Adrenal gland (tissue), 12 donors: Measurements from ENCODE around the gene STAT6. TPM values are rescaled to one million over a fixed set of nuclear protein-coding genes. Genes with fewer than 3 reads are reported as not detected.

Experiments
- DNase-seq, 7 donors: peaks; one replicate each; pipeline ENCODE4 v3.0.0-alpha.2; 2019 to 2020
- H3K27ac ChIP-seq, 5 donors: fragments of 200-600 bp; sonication (generic) in 4 of 5; 1 replicate in 3 of 5; 2 replicates in 2 of 5; pipeline versions ENCODE4 v1.5.1 to v1.8.0; 2016 to 2020; ENCODE audit warnings: mild to moderate bottlenecking in 1 of 5
- H3K27me3 ChIP-seq: fragments of 200-600 bp; 2 replicates; pipeline ENCODE4 v1.8.0; 2021
- H3K36me3 ChIP-seq, 2 donors: fragments of 200-600 bp; replicated peaks in 1 of 2; 1 replicate in 1 of 2; 2 replicates in 1 of 2; pipeline versions ENCODE4 v1.5.1 to v1.8.0; 2018 to 2022
- H3K4me1 ChIP-seq, 2 donors: fragments of 200-600 bp; replicated peaks in 1 of 2; 1 replicate in 1 of 2; 2 replicates in 1 of 2; pipeline versions ENCODE4 v1.5.1 to v1.8.0; 2018 to 2021
- H3K4me3 ChIP-seq, 4 donors: fragments of 200-600 bp; sonication (generic) in 3 of 4; one replicate each; pipeline ENCODE4 v1.5.1; 2016 to 2018
- H3K9me3 ChIP-seq, 3 donors: fragments of 200-600 bp; sonication (generic) in 1 of 3; replicated peaks in 1 of 3; 1 replicate in 2 of 3; 2 replicates in 1 of 3; pipeline versions ENCODE4 v1.5.1 to v1.8.0; 2016 to 2021
- CTCF ChIP-seq, 6 experiments: fragments of 450-650 bp in 4 of 6; fragments of 200-600 bp in 2 of 6; sonication (generic) in 1 of 6; IDR thresholded peaks; 1 replicate in 5 of 6; 2 replicates in 1 of 6; pipeline versions ENCODE4 v1.5.1 to v1.8.0; 2016 to 2021; ENCODE audit warnings: antibody characterized with exemption in 6 of 6, mild to moderate bottlenecking in 2 of 6, moderate library complexity in 1 of 6
- POLR2A ChIP-seq, 2 donors: fragments of 450-650 bp; IDR thresholded peaks; one replicate each; pipeline ENCODE4 v1.6.1; 2017; ENCODE audit warnings: antibody characterized with exemption in 2 of 2, mild to moderate bottlenecking in 2 of 2, moderate library complexity in 1 of 2
- WGBS, 4 donors: extraction: QIAGEN DNeasy Blood & Tissue Kit in 2 of 4; methylation state at CpG; one replicate each; pipeline versions ENCODE4 v1.1.5 to v1.1.7; 2013 to 2017; 5-methylcytosine and 5-hydroxymethylcytosine counted together
- intact Hi-C, 2 donors: fragments of 100-400 bp; cut with DNase I; formaldehyde crosslinking; loops; one replicate each; pipeline versions ENCODE4 v1.14.1 to v1.15.0; 2022 to 2023
- polyA plus RNA-seq, 3 donors: library from polyadenylated mRNA; stranded (reverse); fragments of 200-250 nt in 2 of 3; fragments of 350-450 nt in 1 of 3; fragmentation: Illumina TruSeq in 1 of 3; extraction: RNeasy Lipid Tissue Mini Kit (QIAGEN cat#74804) in 1 of 3; gene quantifications; one replicate each; pipeline ENCODE4 v1.2.3, GENCODE V29; 2013 to 2014
- total RNA-seq, 9 donors: library from RNA; depleted of rRNA in 4 of 9; stranded (reverse); fragments of >200 nt in 4 of 9; fragments of 120-200 nt in 1 of 9; fragmentation: NEBNext Ultra II Directional in 1 of 9; extraction: Animal tissue kit (Norgen Biotek cat#: 25700) in 1 of 9; gene quantifications; one replicate each; pipeline versions ENCODE4 v1.1.0 to v1.2.4, GENCODE V29; 2013 to 2023
- donor health status: healthy with polysubstance abuse.
- donor health status: Bipolar disorder and iron deficiency.
- donor health status: DM: yes; HTN: yes; CAD: no.
- donor health status: DM: no; HTN: no; CAD: no.
- donor health status: DM: no; HTN: no; CAD: no.
- donor health status: DM: yes; HTN: yes; CAD: no.

The STAT6 gene
- total and polyA plus RNA-seq, 12 donors = 71.9 to 321 (median 155) TPM

- peaks cover 32 to 79% of the 10 kb centered on the region in 2 donors for H3K4me1 ChIP-seq
- H3K36me3 ChIP-seq = peaks cover 0 to 21% of the 10 kb centered on the region in 2 donors
- TF ChIP-seq POLR2A (IDR thresholded peaks at IDR 0.05) (no peak), CTCF (IDR thresholded peaks at IDR 0.05) (no peak)
- peak overlapping the region; percentile 42 to 88 (median 64) for H3K27ac ChIP-seq
- peak in 2 of 7 donors; percentile 58 to 65 for DNase-seq
- no peak overlapping the region for H3K4me3 ChIP-seq
- H3K27me3 ChIP-seq = no peaks in the 10 kb centered on the region
- WGBS, 4 donors = 61 to 72% (median 68%) methylated on average over 14 to 17 of the region's 17 CpGs
- intact Hi-C loops = no loop called here
- no peaks in the 10 kb centered on the region for H3K9me3 ChIP-seq
Observed at GRCh38 chr12:57151741-57152630, 40.8 kb upstream of the STAT6 start.

- H3K4me1 ChIP-seq = peaks cover 32 to 92% of the 10 kb centered on the region in 2 donors
- H3K4me3 ChIP-seq = no peak overlapping the region
- no peak for DNase-seq
- peak overlapping the region in 4 of 5 donors; percentile 15 to 84 (median 42) for H3K27ac ChIP-seq
- H3K27me3 ChIP-seq = no peaks in the 10 kb centered on the region
- peaks cover 0 to 23% of the 10 kb centered on the region in 2 donors for H3K36me3 ChIP-seq
- no peaks in the 10 kb centered on the region for H3K9me3 ChIP-seq
- WGBS, 4 donors = 86 to 94% (median 89%) methylated on average over 4 to 6 of the region's 6 CpGs
- intact Hi-C loops = no loop called here
- TF ChIP-seq CTCF (IDR thresholded peaks at IDR 0.05) (no peak), POLR2A (IDR thresholded peaks at IDR 0.05) (no peak)
Observed at GRCh38 chr12:57150400-57151000, 39.3 kb upstream of the STAT6 start.

GRCh38 chr12:57149245-57149900 lies 38.2 kb upstream of the STAT6 start:
- Histone ChIP-seq H3K4me3 (no peak overlapping the region), H3K36me3 (peaks cover 0 to 23% of the 10 kb centered on the region in 2 donors), H3K4me1 (peaks cover 32 to 88% of the 10 kb centered on the region in 2 donors), H3K9me3 (no peaks in the 10 kb centered on the region), H3K27ac (peak overlapping the region; percentile 20 to 84 (median 77)), H3K27me3 (no peaks in the 10 kb centered on the region)
- 25 to 57% (median 54%) methylated on average over 10 to 13 of the region's 13 CpGs for WGBS, 4 donors
- DNase-seq = peak in 6 of 7 donors; percentile 60 to 78 (median 70)
- intact Hi-C loops = no loop called here
- TF ChIP-seq CTCF (IDR thresholded peaks at IDR 0.05) (no peak), POLR2A (IDR thresholded peaks at IDR 0.05) (no peak)
